ENCODE data around the gene SMOC1.

The SMOC1 gene

DNA sequence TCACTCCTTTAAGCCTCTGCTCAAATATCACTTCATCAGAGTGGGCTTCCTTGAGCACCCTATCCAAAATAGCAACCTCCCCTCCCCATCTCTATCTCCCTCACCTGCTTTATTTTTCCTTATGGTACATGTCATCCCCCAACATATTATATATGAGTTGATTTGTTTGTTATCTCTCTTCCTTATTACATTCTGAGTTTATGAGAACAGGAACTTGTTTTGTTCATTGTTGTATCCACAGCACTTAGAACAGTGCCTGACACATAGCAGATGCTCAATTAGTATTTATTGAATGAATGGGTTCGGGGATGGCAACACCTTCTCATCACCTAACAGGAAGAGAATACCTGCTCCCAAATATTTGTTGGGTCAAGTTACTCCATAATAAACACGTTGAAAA is 24.6 kb upstream of the SMOC1 start:
- H3K4me3 ChIP-seq (ENCODE audit: low read depth in 1 of 2, low read length in 2 of 2), result no peak overlapping the region
- no peak overlapping the region for H3K27ac ChIP-seq (ENCODE audit: low read length)
- H4K20me1 ChIP-seq (ENCODE audit: insufficient read depth, low read length), result no peaks in the 10 kb centered on the region
- TF ChIP-seq, protein P1, sequence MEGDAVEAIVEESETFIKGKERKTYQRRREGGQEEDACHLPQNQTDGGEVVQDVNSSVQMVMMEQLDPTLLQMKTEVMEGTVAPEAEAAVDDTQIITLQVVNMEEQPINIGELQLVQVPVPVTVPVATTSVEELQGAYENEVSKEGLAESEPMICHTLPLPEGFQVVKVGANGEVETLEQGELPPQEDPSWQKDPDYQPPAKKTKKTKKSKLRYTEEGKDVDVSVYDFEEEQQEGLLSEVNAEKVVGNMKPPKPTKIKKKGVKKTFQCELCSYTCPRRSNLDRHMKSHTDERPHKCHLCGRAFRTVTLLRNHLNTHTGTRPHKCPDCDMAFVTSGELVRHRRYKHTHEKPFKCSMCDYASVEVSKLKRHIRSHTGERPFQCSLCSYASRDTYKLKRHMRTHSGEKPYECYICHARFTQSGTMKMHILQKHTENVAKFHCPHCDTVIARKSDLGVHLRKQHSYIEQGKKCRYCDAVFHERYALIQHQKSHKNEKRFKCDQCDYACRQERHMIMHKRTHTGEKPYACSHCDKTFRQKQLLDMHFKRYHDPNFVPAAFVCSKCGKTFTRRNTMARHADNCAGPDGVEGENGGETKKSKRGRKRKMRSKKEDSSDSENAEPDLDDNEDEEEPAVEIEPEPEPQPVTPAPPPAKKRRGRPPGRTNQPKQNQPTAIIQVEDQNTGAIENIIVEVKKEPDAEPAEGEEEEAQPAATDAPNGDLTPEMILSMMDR (IDR thresholded peaks at IDR 0.05; ENCODE audit: borderline replicate concordance, extremely low read depth, low read length, poor library complexity, severe bottlenecking), result no peak
- H3K4me2 ChIP-seq (ENCODE audit: insufficient read depth, low read length), result no peak overlapping the region
- H3K27me3 ChIP-seq (ENCODE audit: insufficient read depth, low read length, poor library complexity), result peaks cover 6% of the 10 kb centered on the region
- no peaks in the 10 kb centered on the region for H3K9me3 ChIP-seq (ENCODE audit: insufficient read depth, low read length, severe bottlenecking)
- no peaks in the 10 kb centered on the region for H3K79me2 ChIP-seq (ENCODE audit: insufficient read depth, low read length)
- H3K36me3 ChIP-seq (ENCODE audit: insufficient read depth, low read length), result no peaks in the 10 kb centered on the region
- no peak for DNase-seq
- no peak overlapping the region for H2AFZ ChIP-seq (ENCODE audit: low read depth, low read length)
- H3K9ac ChIP-seq (ENCODE audit: low read depth, low read length), result no peak overlapping the region
- peaks cover 13% of the 10 kb centered on the region for H3K4me1 ChIP-seq (ENCODE audit: insufficient read depth, low read length)
- no peak for ATAC-seq (ENCODE audit: insufficient read depth, low read depth)

DNA sequence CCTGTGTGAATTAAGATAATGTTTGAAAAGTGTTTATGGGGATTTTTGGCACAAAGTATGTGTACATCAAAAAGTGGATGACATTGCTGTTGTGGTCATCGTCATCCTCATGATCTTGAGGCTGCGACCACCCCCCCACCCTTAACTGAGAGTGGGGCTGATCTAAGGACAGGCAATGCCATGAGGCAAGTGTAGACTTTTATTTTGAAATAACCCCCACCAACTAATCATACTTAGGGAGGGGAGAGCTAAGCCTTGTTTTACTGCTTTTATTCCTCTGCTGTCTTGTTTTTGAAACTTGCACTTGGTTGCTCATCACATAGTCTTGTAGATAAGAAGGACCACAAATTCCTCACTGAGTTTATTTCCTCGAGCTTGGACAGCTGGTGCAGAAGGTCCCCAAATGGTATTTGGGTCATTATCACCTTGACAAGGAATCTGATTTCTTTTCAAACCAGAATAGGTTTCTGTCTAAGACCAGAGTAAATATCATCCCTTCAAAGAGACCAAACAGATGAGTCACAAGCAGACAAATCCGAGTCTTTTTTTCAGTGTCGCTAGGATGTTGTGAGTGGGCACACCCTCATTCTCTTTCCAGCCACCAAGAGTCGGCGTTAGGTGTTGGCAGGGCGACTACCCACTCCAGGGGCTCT is 23.9 kb upstream of the SMOC1 start:
- no peak for TF ChIP-seq EZH2 (IDR thresholded peaks at IDR 0.05; ENCODE audit: borderline replicate concordance, low read depth, low read length, severe bottlenecking)
- TF ChIP-seq, protein P1 (IDR thresholded peaks at IDR 0.05; ENCODE audit: borderline replicate concordance, extremely low read depth, low read length, poor library complexity, severe bottlenecking), result no peak
- no peak for ATAC-seq (ENCODE audit: insufficient read depth, low read depth)
- DNase-seq, result no peak
- Histone ChIP-seq H3K4me1 (ENCODE audit: insufficient read depth, low read length) (peaks cover 13% of the 10 kb centered on the region), H3K36me3 (ENCODE audit: insufficient read depth, low read length) (no peaks in the 10 kb centered on the region), H3K9me3 (ENCODE audit: insufficient read depth, low read length, severe bottlenecking) (no peaks in the 10 kb centered on the region), H3K27me3 (ENCODE audit: insufficient read depth, low read length, poor library complexity) (peaks cover 6% of the 10 kb centered on the region), H3K27ac (ENCODE audit: low read length) (no peak overlapping the region), H3K79me2 (ENCODE audit: insufficient read depth, low read length) (no peaks in the 10 kb centered on the region), H2AFZ (ENCODE audit: low read depth, low read length) (no peak overlapping the region), H4K20me1 (ENCODE audit: insufficient read depth, low read length) (no peaks in the 10 kb centered on the region), H3K9ac (ENCODE audit: low read depth, low read length) (no peak overlapping the region), H3K4me3 (ENCODE audit: low read depth in 1 of 2, low read length in 2 of 2) (no peak overlapping the region), H3K4me2 (ENCODE audit: insufficient read depth, low read length) (no peak overlapping the region)

DNA sequence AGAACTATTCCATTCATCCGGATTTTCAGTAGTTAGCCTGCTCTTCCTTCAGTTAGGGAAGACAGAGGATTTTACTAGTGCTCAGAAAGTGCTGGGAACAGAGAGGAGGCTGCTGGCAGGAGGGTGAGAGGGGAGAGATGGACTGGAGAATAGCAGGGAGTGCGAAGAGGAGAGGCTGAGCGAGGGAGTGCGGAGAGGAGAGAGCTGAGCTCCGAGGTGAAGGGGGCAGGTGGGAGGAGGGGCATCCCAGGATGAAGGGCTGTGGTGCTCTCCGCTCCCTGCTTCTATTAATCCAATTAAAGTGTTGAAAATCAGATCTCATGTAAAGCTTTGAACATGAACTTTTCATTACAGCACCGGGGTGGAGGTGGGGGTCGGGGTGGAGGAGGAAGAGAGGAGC is 20.4 kb upstream of the SMOC1 start:
- Histone ChIP-seq H4K20me1 (ENCODE audit: insufficient read depth, low read length) (no peaks in the 10 kb centered on the region), H3K4me2 (ENCODE audit: insufficient read depth, low read length) (no peak overlapping the region), H3K4me3 (ENCODE audit: low read depth in 1 of 2, low read length in 2 of 2) (no peak overlapping the region), H3K4me1 (ENCODE audit: insufficient read depth, low read length) (no peaks in the 10 kb centered on the region), H3K79me2 (ENCODE audit: insufficient read depth, low read length) (no peaks in the 10 kb centered on the region), H3K27me3 (ENCODE audit: insufficient read depth, low read length, poor library complexity) (peaks cover 6% of the 10 kb centered on the region), H2AFZ (ENCODE audit: low read depth, low read length) (no peak overlapping the region), H3K36me3 (ENCODE audit: insufficient read depth, low read length) (no peaks in the 10 kb centered on the region), H3K27ac (ENCODE audit: low read length) (no peak overlapping the region), H3K9me3 (ENCODE audit: insufficient read depth, low read length, severe bottlenecking) (no peaks in the 10 kb centered on the region), H3K9ac (ENCODE audit: low read depth, low read length) (no peak overlapping the region)
- ATAC-seq (ENCODE audit: insufficient read depth, low read depth) (no peak), DNase-seq (no peak)
- TF ChIP-seq, protein P1 (IDR thresholded peaks at IDR 0.05; ENCODE audit: borderline replicate concordance, extremely low read depth, low read length, poor library complexity, severe bottlenecking), result no peak
- no peak for TF ChIP-seq EZH2 (IDR thresholded peaks at IDR 0.05; ENCODE audit: borderline replicate concordance, low read depth, low read length, severe bottlenecking)

DNA sequence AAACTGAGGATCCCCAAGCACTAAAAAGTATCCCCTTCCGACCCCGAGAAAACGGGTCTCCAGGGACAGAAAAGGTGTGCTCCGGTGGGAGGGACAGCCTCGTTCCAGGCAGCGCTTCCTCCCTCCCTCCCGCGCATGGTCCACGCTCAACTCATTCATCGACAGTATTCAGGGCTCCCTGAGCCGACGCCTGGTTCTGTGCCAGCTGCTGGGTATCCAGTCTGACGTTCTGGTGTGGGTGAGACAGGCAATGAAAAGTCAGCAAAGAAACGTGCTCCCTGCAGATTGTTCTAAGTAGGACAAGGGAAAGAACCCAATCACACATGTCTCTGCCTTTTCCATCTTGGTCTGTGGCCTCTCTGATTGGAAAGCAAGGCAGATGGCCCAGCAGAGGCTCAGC is 19.6 kb upstream of the SMOC1 start:
- ATAC-seq (ENCODE audit: insufficient read depth, low read depth), result no peak
- no peaks in the 10 kb centered on the region for H3K79me2 ChIP-seq (ENCODE audit: insufficient read depth, low read length)
- no peaks in the 10 kb centered on the region for H3K4me1 ChIP-seq (ENCODE audit: insufficient read depth, low read length)
- peaks cover 6% of the 10 kb centered on the region for H3K27me3 ChIP-seq (ENCODE audit: insufficient read depth, low read length, poor library complexity)
- H3K9ac ChIP-seq (ENCODE audit: low read depth, low read length), result no peak overlapping the region
- no peak for DNase-seq
- no peaks in the 10 kb centered on the region for H3K36me3 ChIP-seq (ENCODE audit: insufficient read depth, low read length)
- no peak overlapping the region for H2AFZ ChIP-seq (ENCODE audit: low read depth, low read length)
- H3K4me2 ChIP-seq (ENCODE audit: insufficient read depth, low read length), result no peak overlapping the region
- TF ChIP-seq, protein P1 (IDR thresholded peaks at IDR 0.05; ENCODE audit: borderline replicate concordance, extremely low read depth, low read length, poor library complexity, severe bottlenecking), result no peak
- no peak for TF ChIP-seq EZH2 (IDR thresholded peaks at IDR 0.05; ENCODE audit: borderline replicate concordance, low read depth, low read length, severe bottlenecking)
- H3K9me3 ChIP-seq (ENCODE audit: insufficient read depth, low read length, severe bottlenecking), result peaks cover 2% of the 10 kb centered on the region
- no peak overlapping the region for H3K27ac ChIP-seq (ENCODE audit: low read length)
- H4K20me1 ChIP-seq (ENCODE audit: insufficient read depth, low read length), result no peaks in the 10 kb centered on the region
- no peak overlapping the region for H3K4me3 ChIP-seq (ENCODE audit: low read depth in 1 of 2, low read length in 2 of 2)
